ENCODE results near the gene SHISA8.

SHISA8 gene

DNA sequence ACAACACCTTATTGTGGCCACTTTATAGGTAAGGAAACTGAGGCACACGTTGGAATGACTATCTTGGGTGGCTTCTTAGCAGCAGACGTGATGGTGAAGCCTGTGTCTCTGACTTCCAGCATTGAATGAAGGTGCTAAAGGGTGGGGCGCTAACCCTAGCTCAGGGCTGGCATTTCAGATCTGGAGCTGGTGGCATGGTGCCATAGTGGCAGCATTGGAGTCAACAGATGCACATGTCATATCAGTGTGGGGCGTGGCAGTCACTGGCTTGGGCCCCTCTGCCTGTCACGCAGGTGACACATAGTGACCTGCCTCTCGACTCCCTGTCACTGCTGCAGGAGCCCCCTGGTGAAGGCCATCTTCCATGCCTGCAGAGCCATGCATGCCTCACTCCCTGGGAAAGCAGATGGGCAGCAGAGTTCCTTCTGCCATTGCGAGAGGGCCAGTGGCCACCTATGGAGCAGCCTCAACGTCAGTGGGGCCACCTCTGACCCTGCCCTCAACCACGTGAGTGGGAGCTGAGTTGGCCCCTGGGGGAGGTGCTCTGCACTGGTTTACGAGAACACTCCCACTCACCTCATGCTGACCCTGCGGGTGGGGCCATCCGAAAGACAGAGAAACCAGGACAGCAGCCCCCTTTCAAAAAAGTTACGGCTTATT is 14.8 kb downstream of the SHISA8 start:
- in situ Hi-C loops (cut with MboI; ENCODE audit: low sequenced_read_pairs, unreplicated experiment), result no loop called here
- no peak for DNase-seq (ENCODE audit: low spot score)
- TF ChIP-seq, protein P1, sequence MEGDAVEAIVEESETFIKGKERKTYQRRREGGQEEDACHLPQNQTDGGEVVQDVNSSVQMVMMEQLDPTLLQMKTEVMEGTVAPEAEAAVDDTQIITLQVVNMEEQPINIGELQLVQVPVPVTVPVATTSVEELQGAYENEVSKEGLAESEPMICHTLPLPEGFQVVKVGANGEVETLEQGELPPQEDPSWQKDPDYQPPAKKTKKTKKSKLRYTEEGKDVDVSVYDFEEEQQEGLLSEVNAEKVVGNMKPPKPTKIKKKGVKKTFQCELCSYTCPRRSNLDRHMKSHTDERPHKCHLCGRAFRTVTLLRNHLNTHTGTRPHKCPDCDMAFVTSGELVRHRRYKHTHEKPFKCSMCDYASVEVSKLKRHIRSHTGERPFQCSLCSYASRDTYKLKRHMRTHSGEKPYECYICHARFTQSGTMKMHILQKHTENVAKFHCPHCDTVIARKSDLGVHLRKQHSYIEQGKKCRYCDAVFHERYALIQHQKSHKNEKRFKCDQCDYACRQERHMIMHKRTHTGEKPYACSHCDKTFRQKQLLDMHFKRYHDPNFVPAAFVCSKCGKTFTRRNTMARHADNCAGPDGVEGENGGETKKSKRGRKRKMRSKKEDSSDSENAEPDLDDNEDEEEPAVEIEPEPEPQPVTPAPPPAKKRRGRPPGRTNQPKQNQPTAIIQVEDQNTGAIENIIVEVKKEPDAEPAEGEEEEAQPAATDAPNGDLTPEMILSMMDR (IDR thresholded peaks at IDR 0.05; ENCODE audit: borderline replicate concordance, control extremely low read depth, extremely low read depth, insufficient read depth, missing control alignments), result no peak

DNA sequence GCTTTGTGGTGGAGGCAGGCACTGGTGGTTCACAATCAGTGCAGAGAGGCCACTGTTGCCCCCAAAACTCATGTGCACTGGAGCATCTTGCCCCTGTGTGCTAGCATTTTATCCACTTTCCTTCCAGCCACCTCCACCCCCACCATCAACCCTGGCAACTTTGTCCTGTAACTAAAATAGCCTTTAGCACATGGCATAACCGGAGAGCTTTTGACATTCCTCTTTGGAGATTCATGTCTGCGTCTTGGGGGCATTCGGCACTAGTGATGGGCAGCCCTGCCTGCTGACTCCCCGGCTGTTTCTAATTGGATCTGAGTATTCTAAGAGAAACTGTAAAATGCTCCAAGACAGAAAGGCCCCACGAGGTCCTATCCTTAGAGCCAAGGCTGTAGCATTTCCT is 15.8 kb downstream of the SHISA8 start:
- no peak for DNase-seq (ENCODE audit: low spot score)
- TF ChIP-seq, protein P1 (IDR thresholded peaks at IDR 0.05; ENCODE audit: borderline replicate concordance, control extremely low read depth, extremely low read depth, insufficient read depth, missing control alignments), result no peak
- in situ Hi-C loops (cut with MboI; ENCODE audit: low sequenced_read_pairs, unreplicated experiment), result no loop called here

DNA sequence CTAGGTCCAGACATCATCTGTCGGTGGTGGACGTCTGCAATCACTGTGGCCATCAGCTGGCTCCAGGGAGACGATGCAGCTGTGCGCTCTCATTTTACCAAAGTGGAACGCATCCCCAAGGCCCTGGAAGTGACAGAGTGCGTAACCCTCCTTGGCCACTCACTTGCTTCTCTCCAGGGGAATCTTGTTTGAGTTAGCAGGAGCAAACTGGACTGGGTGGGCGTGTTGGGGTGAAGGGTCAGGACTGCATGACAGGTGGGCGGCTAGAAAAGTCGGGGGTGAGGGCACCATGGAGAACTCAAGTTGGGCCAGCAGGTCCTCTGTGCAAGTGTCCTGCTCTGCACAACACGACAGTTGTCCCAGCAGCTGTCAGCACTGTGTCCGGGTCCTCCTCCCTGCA is 16.2 kb downstream of the SHISA8 start:
- DNase-seq (ENCODE audit: low spot score), result no peak
- in situ Hi-C loops (cut with MboI; ENCODE audit: low sequenced_read_pairs, unreplicated experiment), result no loop called here
- TF ChIP-seq, protein P1 (IDR thresholded peaks at IDR 0.05; ENCODE audit: borderline replicate concordance, control extremely low read depth, extremely low read depth, insufficient read depth, missing control alignments), result no peak

DNA sequence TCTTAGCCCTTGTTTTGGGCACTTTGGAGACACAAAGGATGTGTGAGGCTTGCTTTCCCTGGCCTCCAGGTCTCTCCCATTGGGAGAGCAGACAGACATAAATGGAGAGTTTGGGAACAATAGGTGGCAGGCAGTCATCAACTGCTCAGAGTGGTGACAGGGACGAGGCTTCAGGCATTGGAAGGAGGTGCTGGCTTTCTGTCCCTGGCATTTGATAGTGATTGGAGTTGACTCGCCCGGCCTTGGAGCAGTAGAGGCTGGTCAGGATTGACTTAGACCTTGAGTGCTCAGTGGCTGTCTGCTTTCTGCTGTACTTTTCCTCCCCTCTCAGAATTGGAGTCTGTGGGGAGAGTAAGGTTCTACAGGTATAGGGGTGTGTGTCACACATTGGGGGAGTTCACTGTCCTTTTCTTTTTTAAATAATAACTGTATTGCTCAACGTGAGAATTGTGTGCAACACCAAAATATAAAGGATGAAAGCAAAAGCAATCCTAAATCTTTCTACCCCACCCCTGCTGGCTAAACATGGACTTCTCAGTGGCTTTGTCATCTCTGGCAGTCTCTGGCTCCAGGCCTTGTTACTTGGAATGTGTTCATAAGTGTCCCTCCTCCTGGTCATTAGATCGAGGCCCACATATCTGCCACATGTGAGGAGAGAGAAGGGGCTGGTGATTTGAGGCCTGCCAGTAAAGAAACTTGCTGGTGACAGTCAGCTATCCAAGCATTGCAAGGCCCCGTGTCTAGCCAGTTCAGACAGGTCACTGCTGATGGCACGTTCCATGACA is 21.1 kb downstream of the SHISA8 start:
- in situ Hi-C loops (cut with MboI; ENCODE audit: low sequenced_read_pairs, unreplicated experiment), result no loop called here

DNA sequence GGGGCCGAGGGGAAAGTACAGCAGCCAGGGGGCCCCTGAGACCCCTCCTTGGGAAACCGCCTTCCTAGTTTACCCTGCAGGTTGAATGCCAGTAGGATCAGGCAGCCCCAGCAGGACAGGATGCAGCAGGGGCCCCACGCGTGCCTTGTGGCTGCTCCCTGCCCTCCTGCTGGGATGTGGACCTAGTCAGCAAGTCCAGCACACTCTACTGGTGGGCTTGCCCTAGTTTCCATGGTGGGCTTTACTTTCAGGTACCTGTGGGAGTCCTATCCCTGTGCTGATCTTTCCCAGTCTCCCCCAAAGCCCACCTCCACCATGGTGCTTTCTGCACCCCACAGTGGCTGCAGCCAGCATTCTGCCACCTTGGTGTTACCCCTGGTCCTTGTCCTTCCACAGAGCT is 22.2 kb downstream of the SHISA8 start:
- in situ Hi-C loops (cut with MboI; ENCODE audit: low sequenced_read_pairs, unreplicated experiment), result no loop called here
- TF ChIP-seq, protein P1 (IDR thresholded peaks at IDR 0.05; ENCODE audit: borderline replicate concordance, control extremely low read depth, extremely low read depth, insufficient read depth, missing control alignments), result no peak
- no peak for DNase-seq (ENCODE audit: low spot score)

More for the DNA sequence above, 21.1 kb downstream of the SHISA8 start:
- no peak for DNase-seq (ENCODE audit: low spot score)
- TF ChIP-seq, protein P1 (IDR thresholded peaks at IDR 0.05; ENCODE audit: borderline replicate concordance, control extremely low read depth, extremely low read depth, insufficient read depth, missing control alignments), result no peak

DNA sequence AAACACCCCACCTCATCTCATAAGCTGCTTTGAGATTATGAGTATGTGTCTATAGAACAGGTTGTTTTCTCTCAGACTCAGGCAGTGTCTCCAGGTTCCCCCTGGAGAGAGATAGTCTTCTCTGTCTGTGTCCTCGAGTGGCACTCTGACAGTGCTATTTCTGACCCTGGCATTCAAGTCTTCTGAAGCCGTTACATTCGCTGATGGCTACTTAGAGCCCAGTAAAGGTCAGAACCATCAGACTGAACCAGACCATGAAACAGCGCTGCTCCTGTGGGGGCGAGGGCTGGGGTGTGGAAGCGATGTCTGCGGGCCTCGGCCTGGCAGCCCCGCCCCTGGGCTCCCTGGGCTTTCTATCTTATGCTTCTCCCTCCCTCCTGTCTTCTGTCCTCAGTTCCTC is 23.5 kb downstream of the SHISA8 start:
- in situ Hi-C loops (cut with MboI; ENCODE audit: low sequenced_read_pairs, unreplicated experiment), result no loop called here

More for the DNA sequence above, 23.5 kb downstream of the SHISA8 start:
- DNase-seq (ENCODE audit: low spot score), result no peak
- TF ChIP-seq, protein P1 (IDR thresholded peaks at IDR 0.05; ENCODE audit: borderline replicate concordance, control extremely low read depth, extremely low read depth, insufficient read depth, missing control alignments), result no peak

Data from GM13976 (cell line).